Measurements from ENCODE around the gene GRIN2C.

The GRIN2C gene

DNA sequence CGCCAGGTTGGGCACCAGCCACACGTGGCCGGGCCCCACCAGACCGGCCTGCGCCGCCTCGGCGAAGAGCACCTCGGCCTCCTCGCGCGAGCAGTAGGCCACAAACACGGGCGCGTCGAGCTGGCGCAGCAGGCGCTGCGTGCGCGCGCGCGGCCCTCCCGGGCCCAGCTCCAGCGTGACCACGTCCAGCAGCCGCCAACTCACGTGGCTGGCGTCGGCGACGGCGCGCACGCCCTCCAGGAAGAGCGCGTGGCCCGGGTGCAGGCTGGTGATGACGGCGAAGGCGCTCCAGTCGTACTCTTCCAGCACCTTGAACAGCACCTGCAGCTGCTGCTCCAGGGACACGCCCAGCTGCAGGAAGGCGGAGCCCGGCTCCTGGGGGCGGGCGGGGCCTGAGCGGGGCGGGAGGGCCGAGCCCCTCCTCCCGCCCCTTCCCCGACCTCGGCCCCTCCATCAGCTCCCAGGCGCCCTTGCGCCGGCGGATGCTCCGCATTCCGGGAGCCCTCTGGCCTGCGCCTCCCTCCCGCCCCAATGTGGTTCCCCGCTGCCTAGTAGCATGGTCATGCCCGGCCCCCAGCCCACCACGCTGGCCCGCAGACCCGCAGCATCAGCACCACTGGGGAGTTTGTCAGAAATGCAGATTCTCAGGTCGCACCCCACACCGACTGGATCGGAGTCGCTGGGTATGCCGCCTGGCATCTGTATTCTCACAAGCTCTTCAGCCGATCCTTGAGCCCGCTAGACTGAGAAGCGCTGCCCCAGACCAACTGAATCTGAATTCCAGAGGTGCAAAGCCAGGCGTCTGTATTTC is 7.2 kb downstream of the GRIN2C start:
- H3K4me3 ChIP-seq (replicated peaks; ENCODE audit: low read depth, low read length), result 0 out of 2 replicates have a peak overlapping the region, but pooled peaks have one; percentile 9
- DNase-seq (ENCODE audit: extremely low read depth, low read depth), result no peak
- TF ChIP-seq, protein P1, sequence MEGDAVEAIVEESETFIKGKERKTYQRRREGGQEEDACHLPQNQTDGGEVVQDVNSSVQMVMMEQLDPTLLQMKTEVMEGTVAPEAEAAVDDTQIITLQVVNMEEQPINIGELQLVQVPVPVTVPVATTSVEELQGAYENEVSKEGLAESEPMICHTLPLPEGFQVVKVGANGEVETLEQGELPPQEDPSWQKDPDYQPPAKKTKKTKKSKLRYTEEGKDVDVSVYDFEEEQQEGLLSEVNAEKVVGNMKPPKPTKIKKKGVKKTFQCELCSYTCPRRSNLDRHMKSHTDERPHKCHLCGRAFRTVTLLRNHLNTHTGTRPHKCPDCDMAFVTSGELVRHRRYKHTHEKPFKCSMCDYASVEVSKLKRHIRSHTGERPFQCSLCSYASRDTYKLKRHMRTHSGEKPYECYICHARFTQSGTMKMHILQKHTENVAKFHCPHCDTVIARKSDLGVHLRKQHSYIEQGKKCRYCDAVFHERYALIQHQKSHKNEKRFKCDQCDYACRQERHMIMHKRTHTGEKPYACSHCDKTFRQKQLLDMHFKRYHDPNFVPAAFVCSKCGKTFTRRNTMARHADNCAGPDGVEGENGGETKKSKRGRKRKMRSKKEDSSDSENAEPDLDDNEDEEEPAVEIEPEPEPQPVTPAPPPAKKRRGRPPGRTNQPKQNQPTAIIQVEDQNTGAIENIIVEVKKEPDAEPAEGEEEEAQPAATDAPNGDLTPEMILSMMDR (IDR thresholded peaks at IDR 0.05; ENCODE audit: low read depth, low read length, missing control alignments), result no peak

DNA sequence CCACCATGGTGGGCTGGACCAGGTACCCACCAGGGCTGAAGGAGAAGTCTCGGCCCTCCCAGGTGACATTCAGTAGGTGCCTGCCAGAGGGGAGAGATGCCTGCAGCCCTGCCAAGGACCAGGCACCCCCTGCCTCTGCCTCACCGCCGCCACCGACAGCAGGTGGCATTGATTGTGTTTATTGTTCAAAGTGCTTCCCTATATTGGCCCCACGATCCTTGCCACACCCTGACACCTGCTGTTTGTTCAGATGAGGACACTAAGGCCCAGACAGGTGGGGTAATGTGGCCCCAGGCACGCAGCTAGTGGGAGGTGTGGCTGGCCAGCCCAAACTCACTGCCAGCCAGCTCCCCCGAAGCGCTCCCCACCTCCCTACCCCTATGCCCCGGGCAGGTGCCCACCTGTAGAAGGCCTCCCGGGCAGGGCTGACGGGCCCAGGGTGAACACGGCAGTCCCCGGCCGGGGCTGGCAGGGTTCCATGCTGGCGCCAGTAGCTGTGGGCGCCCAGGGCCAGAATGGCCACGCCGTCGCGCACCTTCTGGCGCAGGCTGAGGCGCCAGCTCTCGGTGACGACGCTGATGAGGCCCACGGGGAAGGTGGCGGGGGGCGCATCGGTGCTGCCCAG is 8.0 kb downstream of the GRIN2C start:
- no peak overlapping the region for H3K4me3 ChIP-seq (replicated peaks; ENCODE audit: low read depth, low read length)
- TF ChIP-seq, protein P1 (IDR thresholded peaks at IDR 0.05; ENCODE audit: low read depth, low read length, missing control alignments), result no peak
- no peak for DNase-seq (ENCODE audit: extremely low read depth, low read depth)

DNA sequence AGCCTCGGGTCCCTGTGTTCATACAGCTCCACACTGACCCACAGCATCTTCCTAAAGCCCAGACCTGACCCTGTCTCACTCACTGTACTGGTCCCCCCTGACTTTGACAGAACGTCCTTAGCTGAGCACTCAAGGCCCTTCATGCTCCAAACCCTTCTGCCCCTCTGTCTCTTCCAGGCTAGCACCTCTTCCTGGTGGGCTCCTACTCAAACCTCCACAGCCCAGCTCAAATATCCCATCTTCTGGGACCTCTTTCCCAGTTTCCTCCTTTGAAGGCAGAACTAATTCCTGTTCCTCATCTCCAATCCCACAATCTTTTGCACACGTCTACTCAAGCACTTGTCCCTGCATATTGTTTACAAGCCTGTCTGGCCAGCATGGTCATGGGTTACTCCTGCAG is 8.8 kb downstream of the GRIN2C start:
- no peak for DNase-seq (ENCODE audit: extremely low read depth, low read depth)
- H3K4me3 ChIP-seq (replicated peaks; ENCODE audit: low read depth, low read length), result no peak overlapping the region
- TF ChIP-seq, protein P1 (IDR thresholded peaks at IDR 0.05; ENCODE audit: low read depth, low read length, missing control alignments), result no peak

DNA sequence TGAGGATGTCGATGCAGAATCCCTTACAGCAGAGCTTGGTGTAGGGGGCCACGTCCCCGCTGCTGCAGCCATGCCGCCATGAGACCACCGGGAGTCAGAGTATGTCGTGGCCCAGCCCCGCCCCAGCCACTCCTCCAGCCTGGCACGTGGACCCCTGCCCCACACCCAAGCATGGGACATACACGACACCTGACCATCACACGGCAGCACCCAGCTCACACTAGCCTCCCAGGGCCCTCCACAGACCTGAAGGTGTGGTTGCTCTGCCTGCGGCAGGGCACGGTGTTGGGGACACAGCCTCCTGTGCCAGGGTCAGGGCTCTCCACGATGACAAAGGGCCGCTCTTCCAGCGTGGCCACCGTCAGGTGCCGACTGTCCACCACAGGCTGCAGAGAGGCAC is 9.4 kb downstream of the GRIN2C start:
- H3K4me3 ChIP-seq (replicated peaks; ENCODE audit: low read depth, low read length), result no peak overlapping the region
- DNase-seq (ENCODE audit: extremely low read depth, low read depth), result no peak
- TF ChIP-seq, protein P1 (IDR thresholded peaks at IDR 0.05; ENCODE audit: low read depth, low read length, missing control alignments), result no peak

DNA sequence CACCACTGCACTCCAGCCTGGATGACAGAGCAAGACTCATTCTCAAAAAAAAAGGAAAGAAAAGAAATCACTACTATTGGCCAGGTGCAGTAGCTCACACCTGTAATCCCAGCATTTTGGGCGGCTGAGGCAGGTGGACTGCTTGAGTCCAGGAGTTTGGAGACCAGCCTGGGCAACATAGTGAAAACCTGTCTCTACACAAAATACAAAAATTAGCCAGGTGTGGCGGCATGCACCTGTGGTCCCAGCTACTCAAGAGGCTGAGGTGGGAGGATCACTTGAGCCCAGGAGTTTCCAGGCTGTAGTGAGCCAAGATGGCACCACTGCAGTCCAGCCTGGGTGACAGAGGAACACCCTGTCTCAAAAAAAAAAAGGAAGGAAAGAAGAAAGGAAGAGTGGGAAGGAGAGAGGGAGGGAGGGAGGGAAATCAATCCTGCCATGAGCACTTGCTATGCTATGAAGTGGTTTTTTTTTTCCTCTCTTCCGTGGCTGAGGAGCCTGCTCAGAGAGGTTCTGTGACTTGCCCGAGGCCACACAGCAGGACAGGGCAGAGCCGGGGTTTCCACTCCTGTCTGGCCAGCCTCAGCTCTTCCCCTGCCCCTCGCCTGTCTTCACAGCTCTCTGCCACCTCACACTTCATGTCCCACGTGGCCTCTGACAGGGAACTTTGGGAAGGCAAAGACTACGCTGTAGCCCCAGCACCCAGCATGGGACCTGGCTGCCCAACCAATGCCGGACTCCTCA is 10.9 kb downstream of the GRIN2C start:
- no peak for DNase-seq (ENCODE audit: extremely low read depth, low read depth)
- TF ChIP-seq, protein P1 (IDR thresholded peaks at IDR 0.05; ENCODE audit: low read depth, low read length, missing control alignments), result no peak
- no peak overlapping the region for H3K4me3 ChIP-seq (replicated peaks; ENCODE audit: low read depth, low read length)

DNA sequence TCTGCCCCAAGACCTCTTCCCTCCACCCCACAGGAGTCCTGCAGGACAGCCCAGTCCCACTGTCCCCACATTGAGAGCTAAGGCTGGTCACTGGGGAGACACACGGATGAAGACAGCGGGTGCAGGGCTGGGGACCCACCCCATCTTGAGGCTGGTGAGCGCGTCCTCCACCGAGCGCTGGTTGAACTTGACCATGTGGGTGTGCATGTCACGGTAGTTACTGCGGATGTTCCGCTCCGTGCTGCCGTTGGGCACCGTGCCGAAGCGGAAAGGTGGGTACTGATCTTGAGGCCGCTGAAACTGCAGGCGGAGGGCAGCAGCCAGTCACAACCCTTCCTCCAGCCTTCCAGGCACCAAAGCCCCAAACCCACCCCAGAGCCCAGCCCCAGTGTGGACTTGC is 13.1 kb downstream of the GRIN2C start:
- DNase-seq (ENCODE audit: extremely low read depth, low read depth), result no peak
- TF ChIP-seq, protein P1 (IDR thresholded peaks at IDR 0.05; ENCODE audit: low read depth, low read length, missing control alignments), result no peak
- H3K4me3 ChIP-seq (replicated peaks; ENCODE audit: low read depth, low read length), result no peak overlapping the region
